ENCODE measurements around the gene FAM78A. TPM values are rescaled to one million over a fixed set of nuclear protein-coding genes. Genes with fewer than 3 reads are reported as not detected.

The FAM78A gene
- total and polyA plus RNA-seq, 10 donors, result 17.0 to 40.3 (median 28.5) TPM

DNA sequence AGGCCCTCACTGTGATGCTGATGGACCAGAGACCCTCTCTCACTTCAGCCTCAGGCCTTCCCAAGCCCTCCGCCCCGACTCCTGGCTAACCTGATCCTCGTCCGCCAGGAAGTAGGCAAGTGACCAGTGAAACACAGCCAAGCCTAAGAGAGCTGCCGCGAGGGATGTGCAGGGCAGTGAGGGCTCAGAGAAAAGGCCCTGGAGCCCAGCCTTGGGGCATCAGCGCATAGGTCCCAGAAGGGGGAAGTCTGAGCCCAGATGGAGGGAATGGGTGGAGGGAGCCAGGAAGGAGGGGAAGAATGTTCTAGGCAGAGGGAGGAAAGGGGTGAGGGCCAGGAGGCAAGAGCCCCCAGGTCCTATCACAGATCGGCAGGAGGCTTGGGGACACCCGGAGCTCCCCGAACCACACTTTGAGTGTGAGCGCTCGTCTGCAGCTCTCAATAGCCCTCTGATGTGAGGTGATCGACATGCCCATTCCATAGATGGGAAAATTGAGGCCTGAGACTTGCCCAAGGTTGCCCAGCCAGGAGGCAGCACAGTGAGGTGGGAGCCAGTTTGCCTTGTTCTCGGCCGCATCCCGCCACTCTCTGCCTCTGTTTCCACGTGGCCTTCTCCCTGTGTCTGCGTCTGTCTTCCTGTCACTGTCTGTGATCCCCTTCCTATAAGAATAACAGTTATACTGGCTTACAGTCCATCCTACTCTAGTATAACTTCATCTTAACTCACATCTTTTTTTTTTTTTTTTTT is 33.4 kb upstream of the FAM78A start:
- 81 to 92% (median 85%) methylated on average over 12 to 18 of the region's 18 CpGs for WGBS, 5 donors
- intact Hi-C loops (cut with DNase I; ENCODE audit: low total_unique reads), result no loop called here
- H3K4me1 ChIP-seq, result peaks cover 0 to 11% (median 10%) of the 10 kb centered on the region in 6 donors
- no peaks in the 10 kb centered on the region for H3K9me3 ChIP-seq
- no peak overlapping the region for H3K4me3 ChIP-seq
- peaks cover 0 to 10% (median 0%) of the 10 kb centered on the region in 7 donors for H3K27me3 ChIP-seq (replicated peaks in 1 of 7)
- no peak overlapping the region for H3K27ac ChIP-seq
- TF ChIP-seq POLR2A (IDR thresholded peaks at IDR 0.05) (no peak), POLR2AphosphoS5 (IDR thresholded peaks at IDR 0.05) (no peak)
- TF ChIP-seq, protein P1, sequence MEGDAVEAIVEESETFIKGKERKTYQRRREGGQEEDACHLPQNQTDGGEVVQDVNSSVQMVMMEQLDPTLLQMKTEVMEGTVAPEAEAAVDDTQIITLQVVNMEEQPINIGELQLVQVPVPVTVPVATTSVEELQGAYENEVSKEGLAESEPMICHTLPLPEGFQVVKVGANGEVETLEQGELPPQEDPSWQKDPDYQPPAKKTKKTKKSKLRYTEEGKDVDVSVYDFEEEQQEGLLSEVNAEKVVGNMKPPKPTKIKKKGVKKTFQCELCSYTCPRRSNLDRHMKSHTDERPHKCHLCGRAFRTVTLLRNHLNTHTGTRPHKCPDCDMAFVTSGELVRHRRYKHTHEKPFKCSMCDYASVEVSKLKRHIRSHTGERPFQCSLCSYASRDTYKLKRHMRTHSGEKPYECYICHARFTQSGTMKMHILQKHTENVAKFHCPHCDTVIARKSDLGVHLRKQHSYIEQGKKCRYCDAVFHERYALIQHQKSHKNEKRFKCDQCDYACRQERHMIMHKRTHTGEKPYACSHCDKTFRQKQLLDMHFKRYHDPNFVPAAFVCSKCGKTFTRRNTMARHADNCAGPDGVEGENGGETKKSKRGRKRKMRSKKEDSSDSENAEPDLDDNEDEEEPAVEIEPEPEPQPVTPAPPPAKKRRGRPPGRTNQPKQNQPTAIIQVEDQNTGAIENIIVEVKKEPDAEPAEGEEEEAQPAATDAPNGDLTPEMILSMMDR (IDR thresholded peaks at IDR 0.05 in 8 of 11, conservative IDR thresholded peaks at IDR 0.05 in 3 of 11), result no peak
- H3K36me3 ChIP-seq, result no peaks in the 10 kb centered on the region
- DNase-seq, result no peak

DNA sequence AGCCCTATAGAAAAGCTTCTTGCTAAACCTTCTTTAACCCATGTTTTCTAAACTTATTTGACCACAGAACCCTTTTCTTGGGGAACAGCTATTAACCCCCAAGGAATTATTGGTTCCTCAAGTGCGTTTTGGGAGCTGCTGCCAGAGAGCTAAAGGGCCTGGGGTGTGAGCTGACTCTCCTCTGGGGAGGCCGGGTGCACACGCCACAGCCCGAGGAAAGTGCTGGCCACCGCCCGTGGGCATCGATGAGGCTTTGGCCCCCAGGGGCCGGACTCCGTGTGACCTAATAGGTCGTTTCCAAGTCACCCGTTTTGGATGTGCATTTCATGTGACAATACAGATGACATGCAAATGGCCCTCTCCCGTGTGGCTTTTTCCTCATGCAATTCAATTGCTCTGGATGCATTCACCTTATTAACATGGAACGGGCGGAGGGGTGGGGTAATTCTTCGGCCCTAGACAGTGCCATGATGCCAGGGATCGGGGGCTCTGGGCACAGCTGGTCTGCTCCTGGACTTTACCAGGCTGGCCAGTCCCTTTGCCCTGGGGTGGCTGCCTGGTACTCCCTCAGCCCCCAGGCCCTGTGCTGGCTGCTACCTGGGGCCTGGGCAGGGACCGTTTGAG is 32.7 kb upstream of the FAM78A start:
- intact Hi-C loops (cut with DNase I; ENCODE audit: low total_unique reads), result no loop called here
- TF ChIP-seq POLR2A (IDR thresholded peaks at IDR 0.05) (no peak), POLR2AphosphoS5 (IDR thresholded peaks at IDR 0.05) (no peak)
- TF ChIP-seq, protein P1 (IDR thresholded peaks at IDR 0.05 in 8 of 11, conservative IDR thresholded peaks at IDR 0.05 in 3 of 11), result no peak
- Histone ChIP-seq H3K4me3 (no peak overlapping the region), H3K27ac (no peak overlapping the region), H3K36me3 (no peaks in the 10 kb centered on the region), H3K9me3 (no peaks in the 10 kb centered on the region), H3K27me3 (replicated peaks in 1 of 7) (peaks cover 0 to 10% (median 0%) of the 10 kb centered on the region in 7 donors), H3K4me1 (peaks cover 0 to 11% (median 10%) of the 10 kb centered on the region in 6 donors)
- DNase-seq, result no peak
- 83 to 87% (median 86%) methylated on average over 17 of the region's 17 CpGs for WGBS, 5 donors

DNA sequence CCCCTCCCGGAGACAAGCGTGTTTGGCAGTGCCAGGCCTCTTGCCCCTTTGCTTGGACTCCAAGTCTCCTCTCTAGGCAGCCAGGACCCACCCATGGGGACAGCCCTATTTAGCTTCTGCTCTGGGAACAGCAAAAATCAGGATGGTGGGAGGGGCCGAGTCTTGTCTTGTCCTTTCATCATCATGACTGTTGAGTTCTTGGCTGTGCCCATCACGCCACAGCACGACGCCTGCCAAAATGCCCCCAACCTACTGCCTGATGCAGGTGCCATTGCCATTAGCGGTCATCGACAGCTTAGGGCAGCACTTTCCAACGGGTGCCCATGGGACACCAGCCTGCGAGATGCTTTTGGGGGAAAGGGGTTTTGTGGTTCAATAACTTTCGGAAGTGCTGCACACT is 32.1 kb upstream of the FAM78A start:
- intact Hi-C loops (cut with DNase I; ENCODE audit: low total_unique reads), result no loop called here
- DNase-seq, result no peak
- WGBS, 5 donors, result 91 to 96% (median 94%) methylated on average over 11 of the region's 11 CpGs

More for the DNA sequence above, 32.1 kb upstream of the FAM78A start:
- Histone ChIP-seq H3K4me1 (peaks cover 0 to 11% (median 10%) of the 10 kb centered on the region in 6 donors), H3K9me3 (no peaks in the 10 kb centered on the region), H3K36me3 (no peaks in the 10 kb centered on the region), H3K27me3 (replicated peaks in 1 of 7) (peaks cover 0 to 10% (median 0%) of the 10 kb centered on the region in 7 donors), H3K4me3 (no peak overlapping the region), H3K27ac (no peak overlapping the region)
- TF ChIP-seq POLR2AphosphoS5 (IDR thresholded peaks at IDR 0.05) (no peak), POLR2A (IDR thresholded peaks at IDR 0.05) (no peak)
- TF ChIP-seq, protein P1 (IDR thresholded peaks at IDR 0.05 in 8 of 11, conservative IDR thresholded peaks at IDR 0.05 in 3 of 11), result no peak

Data from spleen (tissue), 11 donors.